ENCODE data around the gene NTRK2.
"Not testable (repeated sequence)": the region's sequence is repeated elsewhere in the genome, so short reads cannot be mapped to it uniquely, and the experiment has no call there.

The NTRK2 gene

GRCh38 chr9:85046475-85046874 lies 376.9 kb downstream of the NTRK2 start:
- no peak overlapping the region for H3K4me3 ChIP-seq (ENCODE audit: low read length)
- WGBS (ENCODE audit: insufficient coverage, insufficient read length) = no CpG with 5 or more reads among the region's 4 CpGs
- H3K36me3 ChIP-seq (ENCODE audit: control insufficient read depth, insufficient read depth, low read length) = no peaks in the 10 kb centered on the region
- no peak for DNase-seq (ENCODE audit: low read depth, low spot score)
- H3K27ac ChIP-seq (ENCODE audit: low read length) = no peak overlapping the region
- no peaks in the 10 kb centered on the region for H3K4me1 ChIP-seq (ENCODE audit: control insufficient read depth, insufficient read depth, low read length)
- no peaks in the 10 kb centered on the region for H3K27me3 ChIP-seq (ENCODE audit: control insufficient read depth, insufficient read depth, low read length)
- no peaks in the 10 kb centered on the region for H3K9me3 ChIP-seq (ENCODE audit: control insufficient read depth, insufficient read depth, low read length)

- DNase-seq (ENCODE audit: low read depth, low spot score) = no peak
- H3K4me1 ChIP-seq (ENCODE audit: control insufficient read depth, insufficient read depth, low read length) = no peaks in the 10 kb centered on the region
- no CpG with 5 or more reads among the region's 2 CpGs for WGBS (ENCODE audit: insufficient coverage, insufficient read length)
These were observed 383.8 kb downstream of the NTRK2 start for GRCh38 chr9:85053206-85053786.

DNA sequence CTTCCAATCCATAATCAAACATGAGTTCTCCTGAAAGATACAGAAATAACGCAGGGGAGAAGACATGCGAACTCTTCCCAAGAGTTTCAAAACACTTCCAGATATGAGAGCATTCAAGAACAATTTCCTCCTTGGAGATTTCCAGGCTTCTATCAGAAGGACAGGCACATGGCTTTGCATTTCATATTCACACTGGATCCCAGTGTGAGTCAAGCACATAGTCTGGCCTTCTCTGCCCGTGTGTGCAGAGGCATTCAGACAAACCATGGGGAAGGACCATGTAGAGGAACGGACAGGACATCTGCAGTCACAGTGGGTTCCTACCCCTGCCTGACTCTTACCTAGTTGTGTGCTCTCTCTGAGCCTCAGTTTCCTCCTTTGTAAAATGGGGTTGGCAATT lies 384.5 kb downstream of the NTRK2 start:
- no CpG with 5 or more reads among the region's 4 CpGs for WGBS (ENCODE audit: insufficient coverage, insufficient read length)
- Histone ChIP-seq H3K4me3 (ENCODE audit: low read length) (no peak overlapping the region), H3K27me3 (ENCODE audit: control insufficient read depth, insufficient read depth, low read length) (no peaks in the 10 kb centered on the region), H3K4me1 (ENCODE audit: control insufficient read depth, insufficient read depth, low read length) (no peaks in the 10 kb centered on the region), H3K36me3 (ENCODE audit: control insufficient read depth, insufficient read depth, low read length) (no peaks in the 10 kb centered on the region), H3K9me3 (ENCODE audit: control insufficient read depth, insufficient read depth, low read length) (no peaks in the 10 kb centered on the region), H3K27ac (ENCODE audit: low read length) (no peak overlapping the region)
- no peak for DNase-seq (ENCODE audit: low read depth, low spot score)

More at GRCh38 chr9:85053206-85053786, 383.8 kb downstream of the NTRK2 start:
- H3K9me3 ChIP-seq (ENCODE audit: control insufficient read depth, insufficient read depth, low read length) = no peaks in the 10 kb centered on the region
- H3K36me3 ChIP-seq (ENCODE audit: control insufficient read depth, insufficient read depth, low read length) = no peaks in the 10 kb centered on the region
- no peaks in the 10 kb centered on the region for H3K27me3 ChIP-seq (ENCODE audit: control insufficient read depth, insufficient read depth, low read length)
- H3K27ac ChIP-seq (ENCODE audit: low read length) = no peak overlapping the region
- no peak overlapping the region for H3K4me3 ChIP-seq (ENCODE audit: low read length)

GRCh38 chr9:85055506-85056202 lies 386.1 kb downstream of the NTRK2 start:
- H3K4me3 ChIP-seq (ENCODE audit: low read length) = no peak overlapping the region
- H3K27ac ChIP-seq (ENCODE audit: low read length) = no peak overlapping the region
- no peaks in the 10 kb centered on the region for H3K9me3 ChIP-seq (ENCODE audit: control insufficient read depth, insufficient read depth, low read length)
- no peak for DNase-seq (ENCODE audit: low read depth, low spot score)
- H3K27me3 ChIP-seq (ENCODE audit: control insufficient read depth, insufficient read depth, low read length) = no peaks in the 10 kb centered on the region
- no peaks in the 10 kb centered on the region for H3K4me1 ChIP-seq (ENCODE audit: control insufficient read depth, insufficient read depth, low read length)
- no peaks in the 10 kb centered on the region for H3K36me3 ChIP-seq (ENCODE audit: control insufficient read depth, insufficient read depth, low read length)
- WGBS (ENCODE audit: insufficient coverage, insufficient read length) = 100% methylated on average over 1 of the region's 2 CpGs

DNA sequence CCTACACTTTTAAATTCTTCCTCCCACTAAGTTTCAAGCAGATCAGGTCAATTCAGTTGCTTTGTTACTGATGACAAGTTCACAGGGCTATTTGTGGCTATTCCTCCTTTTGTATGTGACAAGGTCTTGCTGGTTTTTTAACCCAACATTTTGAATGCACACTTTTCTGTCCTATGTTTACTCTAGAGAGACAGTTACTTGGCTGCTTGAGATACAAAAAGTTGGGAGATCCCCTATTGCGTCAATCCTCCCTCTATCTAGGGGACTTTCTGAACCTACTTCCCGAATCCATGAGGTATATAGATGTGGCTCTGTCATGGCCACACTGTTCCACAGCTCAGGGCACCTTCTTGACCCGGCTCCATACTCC lies 386.7 kb downstream of the NTRK2 start:
- H3K9me3 ChIP-seq (ENCODE audit: control insufficient read depth, insufficient read depth, low read length) = no peaks in the 10 kb centered on the region
- H3K4me1 ChIP-seq (ENCODE audit: control insufficient read depth, insufficient read depth, low read length) = no peaks in the 10 kb centered on the region
- no peak overlapping the region for H3K27ac ChIP-seq (ENCODE audit: low read length)
- no CpG with 5 or more reads among the region's 3 CpGs for WGBS (ENCODE audit: insufficient coverage, insufficient read length)
- DNase-seq (ENCODE audit: low read depth, low spot score) = no peak
- no peaks in the 10 kb centered on the region for H3K27me3 ChIP-seq (ENCODE audit: control insufficient read depth, insufficient read depth, low read length)
- no peaks in the 10 kb centered on the region for H3K36me3 ChIP-seq (ENCODE audit: control insufficient read depth, insufficient read depth, low read length)
- no peak overlapping the region for H3K4me3 ChIP-seq (ENCODE audit: low read length)

GRCh38 chr9:85061969-85062368 lies 392.4 kb downstream of the NTRK2 start:
- no CpG with 5 or more reads among the region's 1 CpG for WGBS (ENCODE audit: insufficient coverage, insufficient read length)
- Histone ChIP-seq H3K4me1 (ENCODE audit: control insufficient read depth, insufficient read depth, low read length) (no peaks in the 10 kb centered on the region), H3K36me3 (ENCODE audit: control insufficient read depth, insufficient read depth, low read length) (no peaks in the 10 kb centered on the region), H3K9me3 (ENCODE audit: control insufficient read depth, insufficient read depth, low read length) (no peaks in the 10 kb centered on the region), H3K4me3 (ENCODE audit: low read length) (no peak overlapping the region), H3K27ac (ENCODE audit: low read length) (no peak overlapping the region), H3K27me3 (ENCODE audit: control insufficient read depth, insufficient read depth, low read length) (no peaks in the 10 kb centered on the region)
- no peak for DNase-seq (ENCODE audit: low read depth, low spot score)

- Histone ChIP-seq H3K27ac (ENCODE audit: low read length) (no peak overlapping the region), H3K36me3 (ENCODE audit: control insufficient read depth, insufficient read depth, low read length) (no peaks in the 10 kb centered on the region), H3K4me3 (ENCODE audit: low read length) (no peak overlapping the region), H3K27me3 (ENCODE audit: control insufficient read depth, insufficient read depth, low read length) (no peaks in the 10 kb centered on the region), H3K9me3 (ENCODE audit: control insufficient read depth, insufficient read depth, low read length) (no peaks in the 10 kb centered on the region), H3K4me1 (ENCODE audit: control insufficient read depth, insufficient read depth, low read length) (no peaks in the 10 kb centered on the region)
- DNase-seq (ENCODE audit: low read depth, low spot score) = no peak
- WGBS (ENCODE audit: insufficient coverage, insufficient read length) = no CpG with 5 or more reads among the region's 4 CpGs
These were observed 393.0 kb downstream of the NTRK2 start for GRCh38 chr9:85062385-85063022.

DNA sequence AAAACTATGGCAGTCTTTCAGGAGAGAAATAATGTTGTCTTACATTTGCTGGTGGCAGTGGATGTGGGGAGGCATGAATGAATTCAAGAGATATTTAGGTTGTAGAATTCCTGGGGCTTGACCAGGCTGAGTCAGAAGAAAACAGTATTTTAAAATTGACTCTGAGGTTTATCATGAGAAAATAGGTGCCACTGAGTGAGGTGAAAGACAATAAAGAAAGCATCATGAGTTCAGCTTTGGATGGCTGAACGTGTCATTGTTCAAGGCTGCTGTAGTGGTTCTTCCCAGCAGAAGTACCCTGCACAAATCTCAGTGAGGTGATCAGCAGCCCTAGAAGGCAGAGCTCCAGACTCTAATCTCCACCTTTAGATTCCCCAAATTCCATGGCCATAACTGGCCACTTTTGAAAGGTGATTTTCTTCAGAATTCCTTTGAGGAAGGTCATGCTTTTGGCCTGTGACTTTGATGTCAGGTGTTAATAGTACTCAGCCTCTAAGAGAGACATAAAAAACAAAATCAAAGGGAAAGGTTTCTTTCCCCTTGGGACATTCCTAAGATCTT lies 395.4 kb downstream of the NTRK2 start:
- Histone ChIP-seq H3K36me3 (ENCODE audit: control insufficient read depth, insufficient read depth, low read length) (no peaks in the 10 kb centered on the region), H3K4me3 (ENCODE audit: low read length) (no peak overlapping the region), H3K27me3 (ENCODE audit: control insufficient read depth, insufficient read depth, low read length) (no peaks in the 10 kb centered on the region), H3K9me3 (ENCODE audit: control insufficient read depth, insufficient read depth, low read length) (no peaks in the 10 kb centered on the region), H3K27ac (ENCODE audit: low read length) (no peak overlapping the region), H3K4me1 (ENCODE audit: control insufficient read depth, insufficient read depth, low read length) (no peaks in the 10 kb centered on the region)
- no peak for DNase-seq (ENCODE audit: low read depth, low spot score)
- no CpG with 5 or more reads among the region's 1 CpG for WGBS (ENCODE audit: insufficient coverage, insufficient read length)

- Histone ChIP-seq H3K27ac (ENCODE audit: low read length) (no peak overlapping the region), H3K36me3 (ENCODE audit: control insufficient read depth, insufficient read depth, low read length) (no peaks in the 10 kb centered on the region), H3K4me1 (ENCODE audit: control insufficient read depth, insufficient read depth, low read length) (no peaks in the 10 kb centered on the region), H3K27me3 (ENCODE audit: control insufficient read depth, insufficient read depth, low read length) (no peaks in the 10 kb centered on the region), H3K4me3 (ENCODE audit: low read length) (no peak overlapping the region), H3K9me3 (ENCODE audit: control insufficient read depth, insufficient read depth, low read length) (no peaks in the 10 kb centered on the region)
- DNase-seq (ENCODE audit: low read depth, low spot score) = no peak
- no CpG with 5 or more reads among the region's 3 CpGs for WGBS (ENCODE audit: insufficient coverage, insufficient read length)
These were observed 398.3 kb downstream of the NTRK2 start for GRCh38 chr9:85067792-85068191.

- not testable (repeated sequence) for H3K4me1 ChIP-seq (ENCODE audit: control insufficient read depth, insufficient read depth, low read length); H3K9me3 ChIP-seq (ENCODE audit: control insufficient read depth, insufficient read depth, low read length); H3K27ac ChIP-seq (ENCODE audit: low read length); H3K4me3 ChIP-seq (ENCODE audit: low read length); H3K36me3 ChIP-seq (ENCODE audit: control insufficient read depth, insufficient read depth, low read length); DNase-seq (ENCODE audit: low read depth, low spot score); H3K27me3 ChIP-seq (ENCODE audit: control insufficient read depth, insufficient read depth, low read length)
- no CpG with 5 or more reads among the region's 3 CpGs for WGBS (ENCODE audit: insufficient coverage, insufficient read length)
These were observed 399.9 kb downstream of the NTRK2 start for GRCh38 chr9:85069421-85069820.

Measured in iPS DF 6.9 (cell line).